Activated CD4-positive, alpha-beta T cell treated with anti-CD3 and anti-CD28 coated beads, Interleukin-2, amount 10 ng/mL, durations not matched to agents 24 days and 14 days (primary cell): ENCODE data around the gene JOSD1. TPM values are rescaled to one million over a fixed set of nuclear protein-coding genes. Genes with fewer than 3 reads are reported as not detected.
A peak's percentile ranks its signal among the peaks of the same experiment; 100 is the strongest.

Source experiments
- DNase-seq: peaks from one replicate; pipeline ENCODE4 v3.0.0; 2022
- H3K27ac Mint-ChIP-seq: one replicate; pipeline ENCODE4 v1.8.0; 2022; ENCODE audit warnings: mild to moderate bottlenecking, mixed read lengths
- H3K27me3 Mint-ChIP-seq: one replicate; pipeline ENCODE4 v1.8.0; 2022; ENCODE audit warnings: mixed read lengths
- H3K36me3 Mint-ChIP-seq: one replicate; pipeline ENCODE4 v1.8.0; 2022; ENCODE audit warnings: low read depth, mild to moderate bottlenecking, mixed read lengths
- H3K4me1 Mint-ChIP-seq: one replicate; pipeline ENCODE4 v1.8.0; 2021; ENCODE audit warnings: mixed read lengths
- H3K4me3 Mint-ChIP-seq: one replicate; pipeline ENCODE4 v1.8.0; 2022; ENCODE audit warnings: mild to moderate bottlenecking, moderate library complexity, mixed read lengths
- H3K9me3 Mint-ChIP-seq: one replicate; pipeline ENCODE4 v1.8.0; 2021; ENCODE audit warnings: mixed read lengths
- intact Hi-C: fragments of 100-400 bp; cut with micrococcal nuclease; formaldehyde crosslinking; loops from one replicate; pipeline ENCODE4 v1.15.1; 2023
- total RNA-seq: library from RNA; stranded (reverse); gene quantifications from 2 replicates; pipeline ENCODE4 v1.2.3, GENCODE V29; 2022

Gene JOSD1
- total RNA-seq: 90.4 and 93.8 TPM in 2 replicates

GRCh38 chr22:38700789-38701628 lies at the start of gene JOSD1:
Gene JOSD1, minus strand, starts transcription at chr22:38700943. Its CDS starts 956 bp downstream, at chr22:38699987.
- intact Hi-C loops: loop anchor here (10.0 kb wide), 1 partner anchor 414 kb away; no protein-coding TSS in a partner anchor
- H3K4me1 Mint-ChIP-seq: peaks cover 57% of the 10 kb centered on the region
- peaks cover 4% of the 10 kb centered on the region for H3K27me3 Mint-ChIP-seq
- no peaks in the 10 kb centered on the region for H3K9me3 Mint-ChIP-seq
- peak; percentile 100 for DNase-seq
- peak within 1 kb of the TSS; percentile 100 for H3K27ac Mint-ChIP-seq
- peak within 1 kb of the TSS; percentile 98 for H3K4me3 Mint-ChIP-seq
- H3K36me3 Mint-ChIP-seq: peaks cover 40% of the 10 kb centered on the region

DNA sequence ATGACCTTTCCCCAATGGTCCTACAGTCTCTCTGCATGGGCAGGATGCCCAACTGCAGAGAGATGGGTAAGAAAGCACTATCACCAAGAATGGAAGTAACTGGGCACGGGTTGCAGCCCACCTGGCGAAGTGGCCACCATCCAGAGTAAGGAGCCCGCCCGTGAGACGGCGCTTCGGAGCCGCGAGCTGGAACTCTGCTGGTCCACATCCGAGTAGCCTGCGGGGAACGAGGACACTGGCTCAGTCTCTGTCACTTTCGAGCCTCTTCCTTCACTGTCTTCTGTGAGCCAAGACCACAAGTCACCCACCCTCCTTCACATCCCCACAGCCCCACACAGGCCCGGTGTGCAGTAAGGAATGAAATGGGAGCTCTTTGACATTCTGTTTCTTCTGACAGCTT lies 49.4 kb upstream of the JOSD1 start:
- Mint-ChIP-seq H3K27me3 (no peaks in the 10 kb centered on the region), H3K4me1 (peaks cover 44% of the 10 kb centered on the region), H3K36me3 (peaks cover 74% of the 10 kb centered on the region), H3K9me3 (no peaks in the 10 kb centered on the region), H3K27ac (peak overlapping the region; percentile 78), H3K4me3 (peak overlapping the region; percentile 56)
- no peak for DNase-seq
- intact Hi-C loops: no loop called here

DNA sequence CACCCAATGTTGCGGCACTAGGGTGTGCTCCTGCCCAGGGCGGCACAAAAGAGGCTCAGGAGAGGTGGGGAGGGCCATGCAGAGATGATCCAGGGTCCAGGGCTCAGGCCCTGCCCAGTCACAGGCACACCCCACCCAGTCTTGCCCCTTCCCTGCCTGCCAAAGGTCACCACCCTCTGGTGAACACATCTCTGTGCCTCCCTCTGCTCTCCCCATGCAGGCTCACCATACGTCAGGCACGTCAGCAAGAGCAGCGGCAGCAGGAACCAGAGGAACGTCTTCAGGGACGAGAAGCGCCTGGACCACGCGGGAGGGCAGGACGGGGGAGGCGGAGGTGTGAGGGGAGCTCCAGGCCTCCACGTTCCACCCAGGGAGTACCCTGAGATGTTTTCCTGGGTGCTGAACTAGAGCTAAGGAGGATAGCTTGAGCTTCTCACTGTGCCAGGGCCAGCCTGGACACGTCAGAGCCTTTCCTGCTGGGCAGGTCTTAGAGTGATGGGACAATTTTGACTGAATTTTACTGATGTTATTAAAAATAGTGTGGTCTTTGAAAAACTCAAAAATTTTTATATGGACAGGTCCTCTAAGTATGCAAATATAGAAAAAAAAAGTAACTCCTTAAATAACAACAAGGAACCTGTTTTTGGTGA lies 47.9 kb upstream of the JOSD1 start:
- H3K4me3 Mint-ChIP-seq: no peak overlapping the region
- peak overlapping the region; percentile 56 for H3K27ac Mint-ChIP-seq
- H3K36me3 Mint-ChIP-seq: peaks cover 71% of the 10 kb centered on the region
- DNase-seq: no peak
- intact Hi-C loops: no loop called here
- no peaks in the 10 kb centered on the region for H3K9me3 Mint-ChIP-seq
- peaks cover 35% of the 10 kb centered on the region for H3K4me1 Mint-ChIP-seq
- H3K27me3 Mint-ChIP-seq: no peaks in the 10 kb centered on the region

DNA sequence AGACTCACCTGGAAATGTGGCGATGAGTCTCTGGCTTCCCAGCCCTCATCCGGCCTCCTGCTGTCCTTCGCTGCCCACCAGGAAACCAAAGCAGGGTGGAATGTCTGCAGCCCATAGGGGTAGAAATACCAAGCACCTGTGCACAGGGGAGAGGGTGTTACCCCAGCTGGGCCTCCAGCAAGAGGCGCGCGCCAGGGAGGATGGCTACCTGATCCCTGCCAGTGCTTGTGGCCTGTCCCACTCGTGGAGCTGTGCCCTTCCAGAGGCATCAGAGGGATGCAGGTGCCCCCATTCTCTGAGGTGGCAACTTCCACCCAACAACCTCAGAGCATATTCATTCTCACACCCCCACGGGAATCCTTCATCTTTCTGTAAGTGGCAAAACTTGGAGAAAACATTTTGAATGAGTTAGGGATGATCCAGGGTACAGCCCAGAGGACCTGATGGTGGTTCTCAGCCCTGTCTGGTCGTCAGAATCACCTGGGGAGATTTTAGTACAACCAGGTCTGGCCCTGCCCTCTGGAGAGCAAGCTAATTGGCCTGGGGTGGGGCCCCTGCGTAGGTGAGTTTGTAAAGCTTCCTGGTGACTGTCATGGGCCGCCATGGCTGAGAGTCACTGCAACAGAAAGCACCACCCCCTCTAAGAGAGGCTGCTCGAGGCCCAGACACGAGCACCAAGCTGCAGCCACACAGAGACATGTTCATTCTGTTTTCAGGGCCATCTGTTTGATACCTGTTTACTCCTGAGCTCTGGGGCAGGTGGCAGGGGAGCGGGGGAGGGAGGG lies 45.1 kb upstream of the JOSD1 start:
- Mint-ChIP-seq H3K27ac (no peak overlapping the region), H3K36me3 (peaks cover 74% of the 10 kb centered on the region), H3K9me3 (no peaks in the 10 kb centered on the region), H3K4me3 (no peak overlapping the region), H3K4me1 (peaks cover 22% of the 10 kb centered on the region), H3K27me3 (no peaks in the 10 kb centered on the region)
- DNase-seq: no peak
- intact Hi-C loops: no loop called here

- Mint-ChIP-seq H3K27me3 (no peaks in the 10 kb centered on the region), H3K9me3 (no peaks in the 10 kb centered on the region), H3K4me3 (no peak overlapping the region), H3K27ac (peak overlapping the region; percentile 36), H3K4me1 (peaks cover 17% of the 10 kb centered on the region), H3K36me3 (peaks cover 72% of the 10 kb centered on the region)
- intact Hi-C loops: no loop called here
- DNase-seq: no peak
These were observed 44.2 kb upstream of the JOSD1 start for GRCh38 chr22:38744981-38745380.

- DNase-seq: no peak
- Mint-ChIP-seq H3K36me3 (peaks cover 72% of the 10 kb centered on the region), H3K4me3 (no peak overlapping the region), H3K27ac (no peak overlapping the region), H3K9me3 (no peaks in the 10 kb centered on the region), H3K27me3 (no peaks in the 10 kb centered on the region), H3K4me1 (peaks cover 15% of the 10 kb centered on the region)
- intact Hi-C loops: no loop called here
These were observed 41.6 kb upstream of the JOSD1 start for GRCh38 chr22:38742176-38742942.

GRCh38 chr22:38741576-38741975 lies 40.8 kb upstream of the JOSD1 start:
- no peak for DNase-seq
- intact Hi-C loops: no loop called here
- Mint-ChIP-seq H3K4me1 (peaks cover 17% of the 10 kb centered on the region), H3K27ac (peak overlapping the region; percentile 45), H3K4me3 (no peak overlapping the region), H3K36me3 (peaks cover 79% of the 10 kb centered on the region), H3K9me3 (no peaks in the 10 kb centered on the region), H3K27me3 (no peaks in the 10 kb centered on the region)

DNA sequence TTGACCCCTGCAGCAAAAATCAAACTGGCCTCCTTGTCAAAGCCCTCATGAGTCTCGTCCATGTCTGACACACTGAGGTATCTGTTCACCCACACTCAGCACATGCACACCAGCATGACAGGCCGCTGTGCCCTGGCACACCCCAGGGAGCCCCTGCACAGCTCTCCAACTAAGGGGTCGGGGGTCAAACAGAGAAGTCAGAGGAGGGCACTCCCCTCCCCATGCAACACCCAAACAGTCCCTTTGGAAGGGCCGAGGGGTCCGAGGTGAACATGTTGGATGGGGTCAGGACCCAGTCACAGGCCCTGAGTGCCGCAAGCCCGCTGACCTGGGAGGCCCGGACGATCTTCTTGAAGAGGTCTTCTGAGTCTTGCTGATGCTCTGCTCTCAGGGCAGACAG lies 40.4 kb upstream of the JOSD1 start:
- no peaks in the 10 kb centered on the region for H3K27me3 Mint-ChIP-seq
- intact Hi-C loops: no loop called here
- H3K9me3 Mint-ChIP-seq: no peaks in the 10 kb centered on the region
- peaks cover 18% of the 10 kb centered on the region for H3K4me1 Mint-ChIP-seq
- no peak overlapping the region for H3K4me3 Mint-ChIP-seq
- H3K36me3 Mint-ChIP-seq: peaks cover 81% of the 10 kb centered on the region
- peak overlapping the region; percentile 45 for H3K27ac Mint-ChIP-seq
- no peak for DNase-seq

GRCh38 chr22:38740754-38741153 lies 40.0 kb upstream of the JOSD1 start:
- Mint-ChIP-seq H3K27me3 (no peaks in the 10 kb centered on the region), H3K27ac (peak overlapping the region; percentile 45), H3K4me1 (peaks cover 22% of the 10 kb centered on the region), H3K9me3 (no peaks in the 10 kb centered on the region), H3K4me3 (no peak overlapping the region), H3K36me3 (peaks cover 80% of the 10 kb centered on the region)
- DNase-seq: no peak
- intact Hi-C loops: no loop called here

- peaks cover 79% of the 10 kb centered on the region for H3K36me3 Mint-ChIP-seq
- no peak overlapping the region for H3K4me3 Mint-ChIP-seq
- intact Hi-C loops: no loop called here
- no peaks in the 10 kb centered on the region for H3K9me3 Mint-ChIP-seq
- no peaks in the 10 kb centered on the region for H3K27me3 Mint-ChIP-seq
- H3K27ac Mint-ChIP-seq: peak overlapping the region; percentile 17
- peaks cover 24% of the 10 kb centered on the region for H3K4me1 Mint-ChIP-seq
- no peak for DNase-seq
These were observed 39.5 kb upstream of the JOSD1 start for GRCh38 chr22:38740116-38740723.

DNA sequence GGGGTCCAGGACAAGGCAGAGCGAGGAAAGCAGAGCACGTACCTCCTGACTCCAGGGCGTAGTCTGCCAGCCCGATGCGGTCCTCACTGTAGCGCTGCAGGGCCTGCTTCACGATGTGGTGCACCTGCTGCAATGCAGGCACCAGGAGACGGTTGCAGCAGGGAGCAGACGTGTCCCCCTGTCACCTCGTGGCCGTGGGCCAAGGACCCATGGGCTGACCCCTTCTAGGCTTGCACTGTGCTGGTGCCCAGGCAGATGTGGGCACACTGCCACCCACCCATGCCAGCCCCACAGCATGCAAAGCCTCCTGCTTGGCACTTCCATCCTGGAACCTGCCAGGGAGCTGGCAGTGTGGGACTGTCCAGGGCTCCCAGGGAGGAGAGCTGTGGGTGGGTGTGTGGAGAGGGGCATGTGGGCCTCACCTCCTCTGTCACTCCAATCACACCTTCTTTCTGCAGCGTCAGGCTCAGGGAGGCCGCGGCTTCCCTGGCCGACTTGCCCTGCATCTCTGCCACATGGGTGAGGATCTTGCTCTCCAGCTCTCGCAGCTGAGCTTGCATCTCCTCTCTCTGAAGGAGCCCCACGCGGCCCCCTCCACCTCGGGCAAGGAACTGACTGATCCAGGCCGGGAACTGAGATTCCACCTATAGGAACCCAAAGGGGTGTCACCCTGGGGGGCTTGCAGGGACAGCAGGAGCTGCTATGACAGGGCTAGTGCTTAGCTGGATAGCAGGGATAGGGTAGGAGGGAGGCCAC lies 38.7 kb upstream of the JOSD1 start:
- Mint-ChIP-seq H3K9me3 (no peaks in the 10 kb centered on the region), H3K27me3 (no peaks in the 10 kb centered on the region), H3K27ac (peak overlapping the region; percentile 17), H3K4me1 (peaks cover 30% of the 10 kb centered on the region), H3K4me3 (no peak overlapping the region), H3K36me3 (peaks cover 78% of the 10 kb centered on the region)
- intact Hi-C loops: no loop called here
- DNase-seq: no peak

GRCh38 chr22:38738475-38739070 lies 37.8 kb upstream of the JOSD1 start:
- DNase-seq: no peak
- intact Hi-C loops: no loop called here
- H3K4me3 Mint-ChIP-seq: no peak overlapping the region
- H3K27ac Mint-ChIP-seq: peak overlapping the region; percentile 76
- H3K4me1 Mint-ChIP-seq: peaks cover 34% of the 10 kb centered on the region
- H3K36me3 Mint-ChIP-seq: peaks cover 81% of the 10 kb centered on the region
- no peaks in the 10 kb centered on the region for H3K9me3 Mint-ChIP-seq
- H3K27me3 Mint-ChIP-seq: no peaks in the 10 kb centered on the region
